Gastroesophageal sphincter (tissue), 4 donors: ENCODE data around the gene NLE1. TPM values are rescaled to one million over a fixed set of nuclear protein-coding genes. Genes with fewer than 3 reads are reported as not detected.
"Not testable (repeated sequence)": the region's sequence is repeated elsewhere in the genome, so short reads cannot be mapped to it uniquely, and the experiment has no call there.

Source experiments
- ATAC-seq: fragments of 150-250 bp; one replicate; pipeline ENCODE4 v1.9.1; 2016; ENCODE audit warnings: mild to moderate bottlenecking, moderate library complexity
- H3K27ac ChIP-seq, 4 donors: fragments of 200-600 bp; sonication (generic) in 3 of 4; 1 replicate in 3 of 4; 2 replicates in 1 of 4; pipeline ENCODE4 v1.5.1; 2016 to 2019
- H3K27me3 ChIP-seq: fragments of 200-600 bp; sonication (generic); one replicate; pipeline ENCODE4 v1.5.1; 2019
- H3K36me3 ChIP-seq, 2 donors: fragments of 200-600 bp; sonication (generic); one replicate each; pipeline ENCODE4 v1.5.1; 2019; ENCODE audit warnings: control low read depth in 1 of 2
- H3K4me1 ChIP-seq, 3 donors: fragments of 200-600 bp; sonication (generic); 1 replicate in 2 of 3; 2 replicates in 1 of 3; pipeline ENCODE4 v1.5.1; 2016 to 2019; ENCODE audit warnings: control low read depth in 2 of 3
- H3K4me3 ChIP-seq, 2 donors: fragments of 200-600 bp; sonication (generic); one replicate each; pipeline ENCODE4 v1.5.1; 2019; ENCODE audit warnings: mild to moderate bottlenecking in 1 of 2, moderate library complexity in 1 of 2
- H3K9me3 ChIP-seq, 3 donors: fragments of 200-600 bp; sonication (generic); one replicate each; pipeline ENCODE4 v1.5.1; 2017 to 2019; ENCODE audit warnings: control low read depth in 2 of 3
- EP300 ChIP-seq: sonication (generic); formaldehyde crosslinking; IDR thresholded peaks from one replicate; pipeline ENCODE4 v1.6.1; 2017; ENCODE audit warnings: antibody characterized with exemption, mild to moderate bottlenecking
- POLR2A ChIP-seq, 2 donors: fragments of 450-650 bp; IDR thresholded peaks; one replicate each; pipeline ENCODE4 v1.6.1; 2017; ENCODE audit warnings: antibody characterized with exemption in 2 of 2, mild to moderate bottlenecking in 2 of 2, moderate library complexity in 1 of 2
- POLR2AphosphoS5 ChIP-seq: sonication (generic); formaldehyde crosslinking; IDR thresholded peaks from one replicate; pipeline ENCODE4 v1.6.1; 2017; ENCODE audit warnings: antibody characterized with exemption
- WGBS, 2 donors: methylation state at CpG; one replicate each; pipeline ENCODE4 v1.1.5; 2018; ENCODE audit warnings: low coverage in 1 of 2; 5-methylcytosine and 5-hydroxymethylcytosine counted together
- total RNA-seq, 4 donors: library from RNA; depleted of rRNA; stranded (reverse); fragments of >200 nt; gene quantifications; one replicate each; pipeline ENCODE4 v1.1.0, GENCODE V29; 2016
- TF ChIP-seq, protein P1 (sequence below), 4 experiments: fragments of 200-600 bp in 2 of 4; fragments of 450-650 bp in 2 of 4; sonication (generic) in 1 of 4; IDR thresholded peaks; one replicate each; pipeline ENCODE4 v1.5.1; 2017 to 2019; ENCODE audit warnings: antibody characterized with exemption in 4 of 4, mild to moderate bottlenecking in 2 of 4, moderate library complexity in 2 of 4

NLE1 gene
- total RNA-seq, 4 donors from 2014 or later = 7.6 to 12.3 (median 9.3) TPM

DNA sequence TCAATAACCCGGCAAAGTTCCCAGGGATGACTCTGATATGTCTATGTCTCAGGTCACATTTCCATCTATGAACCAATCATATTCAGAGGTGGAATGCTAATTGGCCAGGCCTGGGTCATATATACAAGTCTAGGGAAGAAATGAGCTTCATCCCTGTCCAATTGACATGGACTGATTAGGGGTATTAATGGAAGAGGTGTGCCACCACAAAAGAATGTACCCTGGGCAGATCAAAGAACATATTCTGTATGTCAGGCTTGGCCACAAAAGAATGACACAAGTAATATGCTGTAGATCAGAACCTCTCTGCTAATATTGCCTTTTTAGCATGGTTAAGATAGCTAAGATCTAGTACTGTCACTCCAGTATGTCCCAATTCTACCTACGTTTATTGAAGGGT is 45.4 kb upstream of the NLE1 start:
- no peak for TF ChIP-seq EP300
- TF ChIP-seq POLR2AphosphoS5 = no peak
- no peaks in the 10 kb centered on the region for H3K9me3 ChIP-seq
- 63 to 85% methylated on average over 1 to 2 of the region's 2 CpGs for WGBS, 2 donors
- no peak overlapping the region for H3K27ac ChIP-seq
- no peak for ATAC-seq
- no peaks in the 10 kb centered on the region for H3K4me1 ChIP-seq
- no peak overlapping the region for H3K4me3 ChIP-seq
- H3K36me3 ChIP-seq = no peaks in the 10 kb centered on the region
- H3K27me3 ChIP-seq = peaks cover 4% of the 10 kb centered on the region

DNA sequence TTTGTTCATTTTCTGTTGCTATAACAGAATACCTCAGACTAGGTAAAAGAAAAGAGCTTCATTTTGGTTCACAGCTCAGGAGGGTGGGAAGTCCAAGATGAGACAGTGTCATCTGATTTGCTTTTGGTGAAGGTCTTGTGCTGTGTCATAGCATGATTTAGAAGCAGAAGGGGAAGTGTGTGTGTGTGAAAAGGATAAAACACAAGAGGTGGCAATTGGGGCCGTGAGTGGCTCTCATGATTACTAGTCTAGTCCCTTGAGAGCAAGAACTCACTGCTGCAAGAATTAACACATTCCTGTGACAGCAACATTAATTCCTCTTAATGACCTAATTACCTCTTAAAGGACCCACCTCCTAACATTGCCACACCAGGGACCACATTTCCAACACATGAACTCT is 43.7 kb upstream of the NLE1 start:
- H3K27me3 ChIP-seq = peaks cover 4% of the 10 kb centered on the region
- no peaks in the 10 kb centered on the region for H3K36me3 ChIP-seq
- no peak for ATAC-seq
- no peaks in the 10 kb centered on the region for H3K9me3 ChIP-seq
- no peak overlapping the region for H3K27ac ChIP-seq
- no peaks in the 10 kb centered on the region for H3K4me1 ChIP-seq
- TF ChIP-seq POLR2AphosphoS5 (no peak), POLR2A (IDR thresholded peaks at IDR 0.05) (no peak), EP300 (no peak)
- TF ChIP-seq, protein P1, sequence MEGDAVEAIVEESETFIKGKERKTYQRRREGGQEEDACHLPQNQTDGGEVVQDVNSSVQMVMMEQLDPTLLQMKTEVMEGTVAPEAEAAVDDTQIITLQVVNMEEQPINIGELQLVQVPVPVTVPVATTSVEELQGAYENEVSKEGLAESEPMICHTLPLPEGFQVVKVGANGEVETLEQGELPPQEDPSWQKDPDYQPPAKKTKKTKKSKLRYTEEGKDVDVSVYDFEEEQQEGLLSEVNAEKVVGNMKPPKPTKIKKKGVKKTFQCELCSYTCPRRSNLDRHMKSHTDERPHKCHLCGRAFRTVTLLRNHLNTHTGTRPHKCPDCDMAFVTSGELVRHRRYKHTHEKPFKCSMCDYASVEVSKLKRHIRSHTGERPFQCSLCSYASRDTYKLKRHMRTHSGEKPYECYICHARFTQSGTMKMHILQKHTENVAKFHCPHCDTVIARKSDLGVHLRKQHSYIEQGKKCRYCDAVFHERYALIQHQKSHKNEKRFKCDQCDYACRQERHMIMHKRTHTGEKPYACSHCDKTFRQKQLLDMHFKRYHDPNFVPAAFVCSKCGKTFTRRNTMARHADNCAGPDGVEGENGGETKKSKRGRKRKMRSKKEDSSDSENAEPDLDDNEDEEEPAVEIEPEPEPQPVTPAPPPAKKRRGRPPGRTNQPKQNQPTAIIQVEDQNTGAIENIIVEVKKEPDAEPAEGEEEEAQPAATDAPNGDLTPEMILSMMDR (IDR thresholded peaks at IDR 0.05) = no peak
- 25 to 54% methylated on average over 1 of the region's 1 CpG for WGBS, 2 donors
- no peak overlapping the region for H3K4me3 ChIP-seq

DNA sequence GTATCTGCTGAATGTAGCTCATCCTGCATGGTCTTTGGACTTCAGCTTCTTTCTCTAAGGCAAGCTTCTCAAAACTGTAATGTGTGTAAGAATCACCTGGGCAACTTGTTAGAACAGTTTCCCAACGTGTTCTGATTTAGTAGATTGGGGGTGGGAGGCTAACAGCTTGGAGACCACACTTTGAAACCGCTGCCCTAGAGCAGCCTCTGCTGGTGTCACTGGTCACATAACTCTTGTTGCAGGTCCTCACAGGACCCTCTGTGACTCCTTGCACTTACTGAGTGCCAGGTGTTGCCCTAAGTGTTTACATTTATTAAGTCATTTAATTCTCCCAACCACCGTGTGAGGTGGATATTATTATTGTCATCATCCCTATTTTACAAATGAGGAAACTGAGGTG is 42.2 kb upstream of the NLE1 start:
- no peaks in the 10 kb centered on the region for H3K9me3 ChIP-seq
- H3K4me1 ChIP-seq = no peaks in the 10 kb centered on the region
- TF ChIP-seq POLR2AphosphoS5 (no peak), EP300 (no peak), POLR2A (IDR thresholded peaks at IDR 0.05) (no peak)
- TF ChIP-seq, protein P1 (IDR thresholded peaks at IDR 0.05) = no peak
- ATAC-seq = no peak
- H3K36me3 ChIP-seq = no peaks in the 10 kb centered on the region
- H3K27me3 ChIP-seq = peaks cover 4% of the 10 kb centered on the region
- WGBS, 2 donors = 45% methylated on average over 3 of the region's 3 CpGs; no CpG with 5 or more reads in 1 of the 2 donors
- no peak overlapping the region for H3K27ac ChIP-seq
- H3K4me3 ChIP-seq = no peak overlapping the region

DNA sequence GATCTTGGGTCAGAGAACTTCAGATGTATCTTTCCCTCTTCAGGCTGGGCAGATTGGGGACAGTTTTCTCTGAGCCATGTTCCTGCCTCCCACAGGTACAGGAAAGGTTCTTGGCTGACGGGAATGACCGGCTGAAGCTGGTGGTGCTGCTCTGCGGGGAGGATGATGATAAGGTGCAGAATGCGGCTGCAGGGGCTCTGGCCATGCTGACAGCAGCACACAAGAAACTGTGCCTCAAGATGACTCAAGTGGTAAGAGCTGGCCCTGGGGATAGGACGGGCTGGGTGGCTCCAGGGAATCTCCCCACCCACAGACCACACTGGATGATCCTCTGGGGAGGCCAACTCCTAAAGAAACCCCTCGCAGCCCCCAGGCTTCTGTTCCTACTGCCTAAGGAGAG is 41.2 kb upstream of the NLE1 start:
- WGBS, 2 donors = 60 to 71% methylated on average over 2 of the region's 6 CpGs
- peaks cover 4% of the 10 kb centered on the region for H3K27me3 ChIP-seq
- no peaks in the 10 kb centered on the region for H3K9me3 ChIP-seq
- TF ChIP-seq POLR2A (IDR thresholded peaks at IDR 0.05) = no peak
- TF ChIP-seq EP300 = no peak
- no peak overlapping the region for H3K27ac ChIP-seq
- H3K36me3 ChIP-seq = no peaks in the 10 kb centered on the region
- no peak for ATAC-seq
- no peak overlapping the region for H3K4me3 ChIP-seq
- no peaks in the 10 kb centered on the region for H3K4me1 ChIP-seq

DNA sequence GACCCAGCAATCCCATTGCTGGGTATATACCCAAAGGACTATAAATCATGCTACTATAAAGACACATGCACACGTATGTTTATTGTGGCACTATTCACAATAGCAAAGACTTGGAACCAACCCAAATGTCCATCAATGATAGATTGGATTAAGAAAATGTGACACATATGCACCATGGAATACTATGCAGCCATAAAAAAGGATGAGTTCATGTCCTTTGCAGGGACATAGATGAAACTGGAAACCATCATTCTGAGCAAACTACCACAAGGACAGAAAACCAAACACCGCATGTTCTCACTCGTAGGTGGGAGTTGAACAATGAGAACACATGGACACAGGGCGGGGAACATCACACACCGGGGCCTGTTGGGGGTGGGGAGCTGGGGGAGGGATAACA is 37.3 kb upstream of the NLE1 start:
- not testable (repeated sequence) for H3K36me3 ChIP-seq, H3K4me1 ChIP-seq, ATAC-seq, H3K27me3 ChIP-seq, H3K4me3 ChIP-seq, H3K27ac ChIP-seq, H3K9me3 ChIP-seq
- 90 to 92% methylated on average over 2 to 5 of the region's 5 CpGs for WGBS, 2 donors

DNA sequence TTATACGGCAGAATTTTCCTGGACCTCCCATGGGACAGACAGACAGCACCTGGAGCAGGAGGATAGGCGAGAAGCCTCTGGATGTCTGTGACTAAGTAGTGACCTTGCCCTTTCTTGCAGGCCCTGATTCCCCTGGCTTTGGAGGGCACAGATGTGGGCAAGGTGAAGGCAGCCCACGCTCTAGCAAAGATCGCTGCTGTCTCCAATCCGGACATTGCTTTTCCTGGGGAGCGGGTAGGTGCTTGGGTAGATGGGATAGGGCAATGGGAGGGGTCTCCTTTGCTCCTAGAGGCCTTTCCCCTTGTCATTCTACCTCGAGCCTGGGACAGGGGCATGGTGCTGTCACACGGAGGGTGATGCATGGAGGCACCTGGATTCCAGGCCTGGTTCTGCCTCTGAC is 34.8 kb upstream of the NLE1 start:
- Histone ChIP-seq H3K27me3 (peaks cover 9% of the 10 kb centered on the region), H3K4me1 (no peaks in the 10 kb centered on the region), H3K36me3 (no peaks in the 10 kb centered on the region), H3K27ac (no peak overlapping the region), H3K4me3 (no peak overlapping the region), H3K9me3 (no peaks in the 10 kb centered on the region)
- 35 to 70% methylated on average over 2 to 3 of the region's 8 CpGs for WGBS, 2 donors
- no peak for ATAC-seq
- TF ChIP-seq, protein P1 (IDR thresholded peaks at IDR 0.05) = no peak
- TF ChIP-seq POLR2A (IDR thresholded peaks at IDR 0.05) (no peak), POLR2AphosphoS5 (no peak), EP300 (no peak)
